WTC11 (cell line): ENCODE measurements around the gene STAT6. TPM values are rescaled to one million over a fixed set of nuclear protein-coding genes. Genes with fewer than 3 reads are reported as not detected.

Source experiments
- ATAC-seq: fragments of 200-7000 bp; cut with Tn5 transposase; 2 replicates; pipeline ENCODE4 v1.10.0; 2021; ENCODE audit warnings: mild to moderate bottlenecking, moderate library complexity
- CTCF ChIA-PET: fragments of 300-600 bp; sonication (Branson Sonifier 250); formaldehyde crosslinking; loops from one replicate; lab custom pipeline; 2021; ENCODE audit warnings: antibody characterized with exemption; lab: Charles Lee
- POLR2A ChIA-PET: fragments of 350-600 bp; sonication (Branson Sonifier 250); formaldehyde crosslinking; loops from one replicate; lab custom pipeline; 2021; ENCODE audit warnings: antibody characterized with exemption; lab: Charles Lee
- DNase-seq: peaks from one replicate; pipeline ENCODE4 v3.0.0; 2021; ENCODE audit warnings: low spot score
- H3K27ac Mint-ChIP-seq: 2 replicates; pipeline ENCODE4 v1.8.0; 2021; ENCODE audit warnings: mixed read lengths
- H3K27me3 Mint-ChIP-seq: 2 replicates; pipeline ENCODE4 v1.8.0; 2021; ENCODE audit warnings: low read depth, mild to moderate bottlenecking, moderate library complexity, mixed read lengths
- H3K36me3 Mint-ChIP-seq: 2 replicates; pipeline ENCODE4 v1.8.0; 2021; ENCODE audit warnings: mixed read lengths
- H3K4me1 Mint-ChIP-seq: 2 replicates; pipeline ENCODE4 v1.8.0; 2022; ENCODE audit warnings: mixed read lengths
- H3K4me3 Mint-ChIP-seq: 2 replicates; pipeline ENCODE4 v1.8.0; 2021; ENCODE audit warnings: mild to moderate bottlenecking, moderate library complexity, mixed read lengths
- H3K9me3 Mint-ChIP-seq: 2 replicates; pipeline ENCODE4 v1.8.0; 2021; ENCODE audit warnings: mixed read lengths
- CREM ChIP-seq: sonication (generic); formaldehyde crosslinking; IDR thresholded peaks from 2 replicates; pipeline ENCODE4 v1.8.1; 2022; ENCODE audit warnings: mild to moderate bottlenecking, missing genetic modification reagents, moderate library complexity
- E2F5 ChIP-seq: sonication (generic); formaldehyde crosslinking; IDR thresholded peaks from 2 replicates; pipeline ENCODE4 v1.8.1; 2022; ENCODE audit warnings: mild to moderate bottlenecking, moderate library complexity, missing genetic modification reagents
- ETV6 ChIP-seq: sonication (generic); formaldehyde crosslinking; IDR thresholded peaks from 2 replicates; pipeline ENCODE4 v1.8.1; 2022; ENCODE audit warnings: mild to moderate bottlenecking, missing genetic modification reagents
- FOXK1 ChIP-seq: sonication (generic); formaldehyde crosslinking; IDR thresholded peaks from 2 replicates; pipeline ENCODE4 v1.8.0; 2022; ENCODE audit warnings: mild to moderate bottlenecking, moderate library complexity, missing genetic modification reagents
- FOXP4 ChIP-seq: sonication (generic); formaldehyde crosslinking; IDR thresholded peaks from 2 replicates; pipeline ENCODE4 v1.8.0; 2022; ENCODE audit warnings: mild to moderate bottlenecking, missing genetic modification reagents
- GABPB1 ChIP-seq: sonication (generic); formaldehyde crosslinking; IDR thresholded peaks from 2 replicates; pipeline ENCODE4 v1.8.1; 2023; ENCODE audit warnings: mild to moderate bottlenecking, missing genetic modification reagents
- IRF1 ChIP-seq: sonication (generic); formaldehyde crosslinking; IDR thresholded peaks from 2 replicates; pipeline ENCODE4 v1.8.0; 2023; ENCODE audit warnings: missing genetic modification reagents
- MAX ChIP-seq: sonication (generic); formaldehyde crosslinking; IDR thresholded peaks from 2 replicates; pipeline ENCODE4 v1.8.0; 2022; ENCODE audit warnings: mild to moderate bottlenecking, missing genetic modification reagents
- MLX ChIP-seq: sonication (generic); formaldehyde crosslinking; IDR thresholded peaks from 2 replicates; pipeline ENCODE4 v1.8.1; 2023; ENCODE audit warnings: mild to moderate bottlenecking, missing genetic modification reagents, moderate library complexity
- SP1 ChIP-seq: sonication (generic); formaldehyde crosslinking; conservative IDR thresholded peaks from 2 replicates; pipeline ENCODE4 v1.8.1; 2022; ENCODE audit warnings: missing genetic modification reagents
- TCF7 ChIP-seq: sonication (generic); formaldehyde crosslinking; IDR thresholded peaks from 2 replicates; pipeline ENCODE4 v1.8.0; 2022; ENCODE audit warnings: mild to moderate bottlenecking, low read depth, missing genetic modification reagents, moderate library complexity
- TP53 ChIP-seq: sonication (generic); formaldehyde crosslinking; IDR thresholded peaks from 2 replicates; pipeline ENCODE4 v1.8.1; 2023; ENCODE audit warnings: mild to moderate bottlenecking, missing genetic modification reagents
- USF1 ChIP-seq: sonication (generic); formaldehyde crosslinking; IDR thresholded peaks from 2 replicates; pipeline ENCODE4 v1.8.0; 2022; ENCODE audit warnings: mild to moderate bottlenecking, missing genetic modification reagents
- USF2 ChIP-seq: sonication (generic); formaldehyde crosslinking; IDR thresholded peaks from 2 replicates; pipeline ENCODE4 v1.8.1; 2023; ENCODE audit warnings: mild to moderate bottlenecking, missing genetic modification reagents, moderate library complexity
- ZNF317 ChIP-seq: sonication (generic); formaldehyde crosslinking; IDR thresholded peaks from 2 replicates; pipeline ENCODE4 v1.8.1; 2023; ENCODE audit warnings: low read depth, mild to moderate bottlenecking, moderate library complexity, missing genetic modification reagents, borderline replicate concordance
- ZNF416 ChIP-seq: fragments of 250-450 bp; sonication (Bioruptor Pico); IDR thresholded peaks from 2 replicates; pipeline ENCODE4 v1.9.0; 2021; ENCODE audit warnings: mild to moderate bottlenecking, inconsistent platforms
- total RNA-seq: library from RNA; stranded (reverse); gene quantifications from 3 replicates; pipeline ENCODE4 v1.2.3, GENCODE V29; 2021

The STAT6 gene
- total RNA-seq, 1 experiment from 2014 or later, result 47.0 TPM

- Mint-ChIP-seq H3K27me3 (no peaks in the 10 kb centered on the region; the same call in 1 of the 2 replicates), H3K4me1 (peaks cover 39% of the 10 kb centered on the region), H3K36me3 (peaks cover 12% of the 10 kb centered on the region), H3K27ac (peak within 1 kb of the TSS; percentile 100), H3K9me3 (no peaks in the 10 kb centered on the region), H3K4me3 (peak within 1 kb of the TSS; percentile 88)
- ChIA-PET CTCF (interaction anchor here (0.6 to 8.7 kb wide), 16 partner anchors 9 to 387 kb away, joined by 3 to 219 read pairs (median 4); partner anchors contain the start of genes LRP1, NEMP1 and STAT6), POLR2A (interaction anchor here (0.6 to 4.7 kb wide), 10 partner anchors 9 to 452 kb away, joined by 3 to 65 read pairs (median 3); partner anchors contain the start of genes INHBE, LRP1, NEMP1 and STAT6)
- ATAC-seq (peak; percentile 46), DNase-seq (peak; percentile 91)
- peak; percentile 17; the same call in 1 of the 2 replicates for TF ChIP-seq GABPB1 (CRISPR knock-in tag)
- 0 out of 2 replicates have a peak, but pooled peaks have one; percentile 9 for TF ChIP-seq ETV6 (CRISPR knock-in tag)
- TF ChIP-seq ZNF416 (CRISPR knock-in tag), result 0 out of 2 replicates have a peak, but pooled peaks have one; percentile 32
- no peak for TF ChIP-seq CREM (CRISPR knock-in tag)
- peak; percentile 46; the same call in 1 of the 2 replicates for TF ChIP-seq USF1 (CRISPR knock-in tag)
- TF ChIP-seq USF2 (CRISPR knock-in tag), result peak; percentile 70
- 0 out of 2 replicates have a peak, but pooled peaks have one; percentile 19 for TF ChIP-seq FOXK1 (CRISPR knock-in tag)
- no peak for TF ChIP-seq ZNF317 (CRISPR knock-in tag)
- TF ChIP-seq MLX, result no peak
- TF ChIP-seq MAX (CRISPR knock-in tag), result peak; percentile 56
- 0 out of 2 replicates have a peak, but pooled peaks have one; percentile 35 for TF ChIP-seq FOXP4
- peak; percentile 60; the same call in 1 of the 2 replicates for TF ChIP-seq TP53 (CRISPR knock-in tag)
- 0 out of 2 replicates have a peak, but pooled peaks have one; percentile 39 for TF ChIP-seq IRF1
Observed at GRCh38 chr12:57088354-57089270, 22.6 kb downstream of the STAT6 start, which contains the start of gene NAB2. NAB2 (plus strand) TSS chr12:57089114; CDS start chr12:57089272, 158 bp downstream.

- CTCF ChIA-PET, result interaction anchor here (0.6 to 8.7 kb wide), 12 partner anchors 9 to 387 kb away, joined by 3 to 219 read pairs (median 4); partner anchors contain the start of genes LRP1, NEMP1 and STAT6
Observed at GRCh38 chr12:57087691-57088353, 23.3 kb downstream of the STAT6 start.

More at GRCh38 chr12:57087691-57088353, 23.3 kb downstream of the STAT6 start:
- POLR2A ChIA-PET, result interaction anchor here (0.8 to 4.7 kb wide), 8 partner anchors 9 to 451 kb away, joined by 3 to 65 read pairs (median 4); partner anchors contain the start of genes LRP1, NEMP1, STAT6 and TAC3
- Mint-ChIP-seq H3K9me3 (no peaks in the 10 kb centered on the region), H3K27me3 (no peaks in the 10 kb centered on the region; the same call in 1 of the 2 replicates), H3K36me3 (peaks cover 11% of the 10 kb centered on the region), H3K4me1 (peaks cover 34% of the 10 kb centered on the region), H3K4me3 (peak overlapping the region; percentile 85), H3K27ac (peak overlapping the region; percentile 100)
- DNase-seq, result peak; percentile 90
- peak; percentile 67 for ATAC-seq
- TF ChIP-seq E2F5 (CRISPR knock-in tag) (0 out of 2 replicates have a peak, but pooled peaks have one; percentile 22), TCF7 (CRISPR knock-in tag) (no peak), FOXK1 (CRISPR knock-in tag) (peak; percentile 9; the same call in 1 of the 2 replicates), SP1 (CRISPR knock-in tag) (peak; percentile 45; the same call in 1 of the 2 replicates)
